ENCODE results near the gene DKK3.
A peak's percentile ranks its signal among the peaks of the same experiment; 100 is the strongest.

The DKK3 gene

DNA sequence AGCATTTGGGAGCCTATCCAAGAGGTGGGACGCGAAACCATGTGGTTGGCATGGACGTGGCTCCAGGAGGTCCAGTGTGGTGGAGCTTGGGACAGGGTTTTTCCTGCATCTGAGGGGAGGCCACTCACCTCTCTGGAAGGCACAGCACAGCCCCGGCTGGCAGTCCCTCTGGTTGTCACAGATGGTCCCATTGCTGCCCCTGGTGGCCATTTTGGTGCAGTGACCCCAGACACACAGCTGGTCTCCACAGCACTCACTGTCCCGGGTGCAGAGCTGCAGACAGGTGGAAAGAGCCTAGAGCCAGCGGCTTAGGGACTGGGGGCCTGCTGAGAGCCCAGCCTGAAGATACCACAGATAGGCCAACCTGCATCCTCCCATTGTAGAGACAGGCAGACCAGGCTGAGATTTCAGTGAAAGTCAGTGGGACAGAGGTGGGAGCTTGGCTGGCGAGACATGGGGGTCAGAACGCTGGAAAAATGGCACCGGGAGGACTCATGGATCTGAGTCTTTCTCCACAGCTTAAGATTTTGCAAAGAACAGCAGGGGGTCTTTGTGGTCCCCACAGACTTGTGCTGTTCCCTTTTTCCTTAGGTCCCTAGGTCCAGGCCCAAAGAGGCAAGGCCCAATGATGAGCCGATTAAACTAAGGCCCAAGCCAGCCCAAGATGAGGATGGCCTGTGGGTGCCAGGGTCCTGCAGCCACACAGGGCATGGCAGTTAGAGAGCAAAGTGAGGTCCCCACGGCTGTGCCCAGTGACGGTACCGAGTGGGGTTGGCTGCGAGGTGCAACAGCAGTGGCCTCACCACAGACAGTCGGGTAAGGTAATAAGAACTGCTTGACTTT, 41.4 kb downstream of the DKK3 start:
- DNase-seq (ENCODE audit: low read depth in 2 of 2) = peak; percentile 14 to 34

- DNase-seq (ENCODE audit: low read depth in 2 of 2) = no peak
Observed at GRCh38 chr11:11966354-11966741, 42.1 kb downstream of the DKK3 start.

GRCh38 chr11:11965656-11966353, 42.6 kb downstream of the DKK3 start:
- DNase-seq (ENCODE audit: low read depth in 2 of 2) = no peak

- DNase-seq (ENCODE audit: low read depth in 2 of 2) = no peak
Observed at GRCh38 chr11:11965192-11965591, 43.2 kb downstream of the DKK3 start.

GRCh38 chr11:11964774-11965150, 43.7 kb downstream of the DKK3 start:
- DNase-seq (ENCODE audit: low read depth in 2 of 2) = no peak

- no peak for DNase-seq (ENCODE audit: low read depth in 2 of 2)
Observed at GRCh38 chr11:11963842-11964773, 44.3 kb downstream of the DKK3 start.

DNA sequence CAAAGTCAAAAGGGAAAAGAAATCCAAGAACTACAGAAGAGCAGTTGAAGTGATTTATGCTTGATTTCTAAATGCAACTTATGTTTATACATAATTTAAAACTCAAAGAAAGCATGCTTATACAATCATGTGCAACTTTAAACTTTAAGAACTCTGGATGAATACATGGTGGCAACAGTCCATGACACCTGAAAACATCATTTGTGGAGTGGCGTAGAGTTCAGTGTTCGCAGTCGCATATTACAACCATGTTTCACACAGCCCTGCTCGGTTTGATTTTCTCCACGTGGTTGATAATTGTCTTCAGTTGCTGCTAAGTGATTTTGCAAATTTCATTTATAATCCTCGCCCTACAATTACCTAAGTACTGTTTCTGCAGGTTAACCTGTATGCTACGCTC, 45.4 kb downstream of the DKK3 start:
- DNase-seq (ENCODE audit: low read depth in 2 of 2) = no peak

- DNase-seq (ENCODE audit: low read depth in 2 of 2) = no peak
Observed at GRCh38 chr11:11961399-11962028, 46.9 kb downstream of the DKK3 start.

- DNase-seq (ENCODE audit: low read depth in 2 of 2) = no peak
Observed at GRCh38 chr11:11960687-11961086, 47.7 kb downstream of the DKK3 start.

- no peak for DNase-seq (ENCODE audit: low read depth in 2 of 2)
Observed at GRCh38 chr11:11959601-11960000, 48.8 kb downstream of the DKK3 start.

GRCh38 chr11:11958403-11959231, 49.8 kb downstream of the DKK3 start:
- no peak for DNase-seq (ENCODE audit: low read depth in 2 of 2)

GRCh38 chr11:11956006-11956405, 52.4 kb downstream of the DKK3 start:
- DNase-seq (ENCODE audit: low read depth in 2 of 2) = no peak

DNA sequence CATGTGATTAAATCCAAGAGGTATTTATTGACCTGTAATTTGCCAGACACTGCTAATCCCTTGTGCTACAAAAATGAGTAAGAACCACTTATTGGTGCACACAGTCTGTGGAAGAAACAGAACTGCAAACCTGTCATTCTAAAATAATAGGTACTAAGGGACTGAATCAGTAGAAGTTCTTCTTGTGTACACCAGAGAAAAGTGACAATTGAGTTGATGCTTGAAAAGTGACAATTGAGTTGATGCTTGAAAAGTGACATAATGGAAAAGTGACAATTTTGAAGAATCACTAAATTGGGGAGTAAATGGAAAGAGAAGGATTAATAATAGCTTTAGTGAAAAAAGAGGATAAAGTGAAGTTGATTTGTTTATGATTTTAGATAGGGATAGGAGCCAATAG, 56.4 kb downstream of the DKK3 start:
- DNase-seq (ENCODE audit: low read depth in 2 of 2) = no peak

GRCh38 chr11:11949482-11949881, 58.9 kb downstream of the DKK3 start:
- no peak for DNase-seq (ENCODE audit: low read depth in 2 of 2)

DNA sequence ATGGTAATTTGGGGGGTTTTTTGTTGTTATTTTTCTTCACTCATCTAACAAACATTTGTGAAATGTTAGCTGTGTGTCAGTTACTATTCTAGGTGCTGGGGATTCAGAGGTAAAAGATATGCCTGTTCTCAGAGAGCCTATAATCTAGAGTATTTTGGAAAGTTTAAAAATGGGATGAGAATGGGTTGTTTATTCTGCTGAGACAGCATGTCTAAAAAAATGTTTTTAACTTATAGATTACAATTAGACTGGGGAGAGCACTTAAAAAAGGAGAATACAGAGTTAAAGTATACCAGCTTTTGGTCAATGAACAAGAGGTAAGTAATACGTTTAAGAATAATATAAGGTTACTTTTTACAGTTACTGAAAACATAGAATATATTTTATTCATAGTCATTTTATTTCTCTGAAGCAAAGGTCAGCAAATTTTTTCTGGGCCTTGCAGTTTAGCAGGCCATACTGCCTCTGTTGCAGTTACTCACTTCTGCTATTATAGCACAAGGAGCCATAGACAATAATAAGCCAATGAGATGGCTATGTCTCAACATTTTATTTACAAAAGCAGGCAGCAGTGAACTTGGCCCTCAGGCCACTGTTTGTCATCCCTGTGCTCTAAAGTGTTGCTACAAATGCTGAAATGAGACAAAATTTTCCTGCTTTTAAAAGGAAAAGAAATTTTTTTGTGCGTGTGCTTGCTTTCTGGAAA, 60.0 kb downstream of the DKK3 start:
- no peak for DNase-seq (ENCODE audit: low read depth in 2 of 2)

DNA sequence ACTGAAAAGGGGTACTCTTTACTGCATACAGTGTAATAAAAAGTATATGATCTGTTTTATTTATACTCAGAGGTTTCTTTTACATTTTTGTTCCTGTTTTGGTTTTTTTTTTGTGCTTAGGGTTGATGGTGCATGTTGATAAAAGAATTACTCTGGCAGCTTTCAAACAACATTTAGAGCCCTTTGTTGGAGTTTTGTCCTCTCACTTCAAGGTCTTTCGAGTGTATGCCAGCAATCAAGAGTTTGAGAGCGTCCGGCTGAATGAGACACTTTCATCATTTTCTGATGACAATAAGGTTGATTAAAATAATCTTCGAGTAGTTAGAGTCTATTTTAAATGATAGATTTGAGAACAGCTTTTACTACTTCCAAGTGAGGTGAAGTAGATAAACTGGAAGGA, 60.6 kb downstream of the DKK3 start:
- DNase-seq (ENCODE audit: low read depth in 2 of 2) = no peak

- DNase-seq (ENCODE audit: low read depth in 2 of 2) = no peak
Observed at GRCh38 chr11:11946878-11947277, 61.5 kb downstream of the DKK3 start.

- no peak for DNase-seq (ENCODE audit: low read depth in 2 of 2)
Observed at GRCh38 chr11:11946180-11946579, 62.2 kb downstream of the DKK3 start.

GRCh38 chr11:11944444-11944843, 64.0 kb downstream of the DKK3 start:
- no peak for DNase-seq (ENCODE audit: low read depth in 2 of 2)

DNA sequence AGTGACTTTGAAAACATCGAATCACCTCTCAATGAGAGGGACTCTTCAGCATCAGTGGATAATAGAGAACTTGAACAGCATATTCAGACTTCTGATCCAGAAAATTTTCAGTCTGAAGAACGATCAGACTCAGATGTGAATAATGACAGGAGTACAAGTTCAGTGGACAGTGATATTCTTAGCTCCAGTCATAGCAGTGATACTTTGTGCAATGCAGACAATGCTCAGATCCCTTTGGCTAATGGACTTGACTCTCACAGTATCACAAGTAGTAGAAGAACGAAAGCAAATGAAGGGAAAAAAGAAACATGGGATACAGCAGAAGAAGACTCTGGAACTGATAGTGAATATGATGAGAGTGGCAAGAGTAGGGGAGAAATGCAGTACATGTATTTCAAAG, 65.8 kb downstream of the DKK3 start:
- no peak for DNase-seq (ENCODE audit: low read depth in 2 of 2)

Data from stimulated activated CD4-positive, alpha-beta T cell treated with anti-CD3 and anti-CD28 coated beads, Interleukin-1b, Interleukin-23, amount 100 ng/mL, for 1 hour (primary cell).